Smooth muscle cell (in vitro differentiated cells): Measurements from ENCODE around the gene NEK7. TPM values are rescaled to one million over a fixed set of nuclear protein-coding genes. Genes with fewer than 3 reads are reported as not detected.

Source experiments
- DNase-seq: peaks from one replicate; lab custom pipeline; 2025; ENCODE audit not compliant: unreplicated experiment; lab: John Stamatoyannopoulos, UW
- H2AFZ ChIP-seq: fragments of 200-600 bp; sonication (generic); 2 replicates; pipeline ENCODE4 v1.6.0; 2016; ENCODE audit warnings: antibody characterized with exemption, low read depth, mild to moderate bottlenecking
- H3F3A ChIP-seq: fragments of 200-600 bp; sonication (generic); 2 replicates; pipeline ENCODE4 v1.6.0; 2017; ENCODE audit warnings: antibody characterized with exemption, low read depth
- H3K27ac ChIP-seq: fragments of 200-600 bp; sonication (generic); 2 replicates; pipeline ENCODE4 v1.5.1; 2016; ENCODE audit warnings: low read depth, mild to moderate bottlenecking
- H3K27me3 ChIP-seq: fragments of 200-600 bp; sonication (generic); 2 replicates; pipeline ENCODE4 v1.6.1; 2016; ENCODE audit warnings: low read depth, mild to moderate bottlenecking
- H3K36me3 ChIP-seq: fragments of 200-600 bp; sonication (generic); 2 replicates; pipeline ENCODE4 v1.5.1; 2016; ENCODE audit warnings: low read depth
- H3K4me1 ChIP-seq: fragments of 200-600 bp; sonication (generic); 2 replicates; pipeline ENCODE4 v1.5.1; 2016; ENCODE audit warnings: low read depth
- H3K4me2 ChIP-seq: fragments of 200-600 bp; sonication (generic); 2 replicates; pipeline ENCODE4 v1.6.0; 2016; ENCODE audit warnings: mild to moderate bottlenecking
- H3K4me3 ChIP-seq: fragments of 200-600 bp; sonication (generic); 2 replicates; pipeline ENCODE4 v1.5.1; 2016; ENCODE audit warnings: mild to moderate bottlenecking
- H3K79me2 ChIP-seq: fragments of 200-600 bp; sonication (generic); 2 replicates; pipeline ENCODE4 v1.6.0; 2016; ENCODE audit warnings: low read depth, mild to moderate bottlenecking
- H3K9ac ChIP-seq: fragments of 200-600 bp; sonication (generic); 2 replicates; pipeline ENCODE4 v1.6.0; 2016; ENCODE audit warnings: low read depth
- H3K9me3 ChIP-seq: fragments of 200-600 bp; sonication (generic); replicated peaks from 2 replicates; pipeline ENCODE4 v1.5.1; 2016; ENCODE audit warnings: low read depth
- H4K20me1 ChIP-seq: fragments of 200-600 bp; sonication (generic); 2 replicates; pipeline ENCODE4 v1.6.0; 2016; ENCODE audit warnings: low read depth
- CTCF ChIP-seq: fragments of 200-600 bp; sonication (generic); IDR thresholded peaks from 2 replicates; pipeline ENCODE4 v1.5.1; 2017; ENCODE audit warnings: borderline replicate concordance, mild to moderate bottlenecking, antibody characterized with exemption; ENCODE audit not compliant: insufficient read depth, poor library complexity, severe bottlenecking
- WGBS: methylation state at CpG from one replicate; pipeline ENCODE4 v1.1.7; 2016; ENCODE audit warnings: low lambda C conversion rate; 5-methylcytosine and 5-hydroxymethylcytosine counted together
- polyA plus RNA-seq: library from polyadenylated mRNA; unstranded; fragments of >200 nt; fragmentation: Nextera tagmentation; extraction: Ambion mirVana; gene quantifications from 2 replicates; pipeline ENCODE4 v1.2.1, GENCODE V29; 2016
- total RNA-seq: library from RNA; depleted of rRNA; stranded (reverse); fragments of >200 nt; gene quantifications from 2 replicates; pipeline ENCODE4 v1.2.3, GENCODE V29; 2014

Gene NEK7
- total and polyA plus RNA-seq, 2 experiments from 2014 or later, result 26.1 to 141 TPM

- H3K36me3 ChIP-seq, result no peaks in the 10 kb centered on the region
- no peaks in the 10 kb centered on the region for H3K9me3 ChIP-seq
- peaks cover 36% of the 10 kb centered on the region for H4K20me1 ChIP-seq
- no peak overlapping the region for H3K4me3 ChIP-seq
- no peak overlapping the region for H2AFZ ChIP-seq
- DNase-seq, result no peak
- 46% methylated on average over 5 of the region's 5 CpGs for WGBS
- no peaks in the 10 kb centered on the region for H3K27me3 ChIP-seq
- no peak for TF ChIP-seq CTCF
- peaks cover 50% of the 10 kb centered on the region for H3K79me2 ChIP-seq
- peaks cover 4% of the 10 kb centered on the region for H3K4me1 ChIP-seq
- no peak overlapping the region for H3K27ac ChIP-seq
- no peak overlapping the region for H3K4me2 ChIP-seq
- no peaks in the 10 kb centered on the region for H3F3A ChIP-seq
- no peak overlapping the region for H3K9ac ChIP-seq
Measured at GRCh38 chr1:198234520-198235251, 77.9 kb downstream of the NEK7 start.

- Histone ChIP-seq H3K36me3 (no peaks in the 10 kb centered on the region), H3K4me1 (peaks cover 4% of the 10 kb centered on the region), H3K79me2 (peaks cover 55% of the 10 kb centered on the region), H3K4me3 (no peak overlapping the region), H3F3A (no peaks in the 10 kb centered on the region), H3K4me2 (no peak overlapping the region), H2AFZ (no peak overlapping the region), H3K9ac (no peak overlapping the region), H3K9me3 (no peaks in the 10 kb centered on the region), H4K20me1 (peaks cover 33% of the 10 kb centered on the region), H3K27ac (no peak overlapping the region), H3K27me3 (no peaks in the 10 kb centered on the region)
- WGBS, result 94% methylated on average over 2 of the region's 2 CpGs
- no peak for DNase-seq
- no peak for TF ChIP-seq CTCF
Measured at GRCh38 chr1:198238121-198238520, 81.3 kb downstream of the NEK7 start.

- H3K27ac ChIP-seq, result no peak overlapping the region
- H3K36me3 ChIP-seq, result no peaks in the 10 kb centered on the region
- WGBS, result 67% methylated on average over 2 of the region's 2 CpGs
Measured at GRCh38 chr1:198241553-198241952, 84.8 kb downstream of the NEK7 start.

More at GRCh38 chr1:198241553-198241952, 84.8 kb downstream of the NEK7 start:
- H3K27me3 ChIP-seq, result no peaks in the 10 kb centered on the region
- H3K4me1 ChIP-seq, result no peaks in the 10 kb centered on the region
- no peaks in the 10 kb centered on the region for H3K9me3 ChIP-seq
- peaks cover 70% of the 10 kb centered on the region for H3K79me2 ChIP-seq
- H4K20me1 ChIP-seq, result peaks cover 54% of the 10 kb centered on the region
- no peak for TF ChIP-seq CTCF
- H2AFZ ChIP-seq, result no peak overlapping the region
- no peak overlapping the region for H3K4me3 ChIP-seq
- no peak for DNase-seq
- no peak overlapping the region for H3K9ac ChIP-seq
- H3K4me2 ChIP-seq, result no peak overlapping the region
- no peaks in the 10 kb centered on the region for H3F3A ChIP-seq
